Calu3 (cell line): ENCODE results near the gene NTM. TPM values are rescaled to one million over a fixed set of nuclear protein-coding genes. Genes with fewer than 3 reads are reported as not detected.

Experiments
- BruUV-seq: library from RNA; stranded (reverse); fragments of 400-500 nt; replicated peaks from 2 replicates; lab custom pipeline; 2021; lab: Mats Ljungman, UMichigan
- CTCF ChIA-PET: fragments of 300-600 bp; sonication (Branson Sonifier 250); formaldehyde crosslinking; loops from one replicate; lab custom pipeline; 2022; ENCODE audit warnings: antibody characterized with exemption; lab: Charles Lee
- DNase-seq: peaks from one replicate; pipeline ENCODE4 v3.0.0; 2022
- H3K27ac Mint-ChIP-seq: one replicate; pipeline ENCODE4 v1.8.0; 2022; ENCODE audit warnings: mixed read lengths; ENCODE audit not compliant: unreplicated experiment
- H3K27me3 Mint-ChIP-seq: one replicate; pipeline ENCODE4 v1.8.0; 2022; ENCODE audit warnings: mixed read lengths; ENCODE audit not compliant: unreplicated experiment
- H3K36me3 Mint-ChIP-seq: one replicate; pipeline ENCODE4 v1.8.0; 2022; ENCODE audit warnings: mild to moderate bottlenecking, moderate library complexity, mixed read lengths; ENCODE audit not compliant: insufficient read depth, unreplicated experiment
- H3K4me1 Mint-ChIP-seq: one replicate; pipeline ENCODE4 v1.8.0; 2022; ENCODE audit warnings: mild to moderate bottlenecking, low read depth, mixed read lengths; ENCODE audit not compliant: unreplicated experiment
- H3K4me3 Mint-ChIP-seq: one replicate; pipeline ENCODE4 v1.8.0; 2022; ENCODE audit warnings: mild to moderate bottlenecking, low read depth, moderate library complexity, mixed read lengths; ENCODE audit not compliant: unreplicated experiment
- H3K9me3 Mint-ChIP-seq: one replicate; pipeline ENCODE4 v1.8.0; 2022; ENCODE audit warnings: low read depth, mixed read lengths; ENCODE audit not compliant: unreplicated experiment
- intact Hi-C: fragments of 100-400 bp; cut with micrococcal nuclease; formaldehyde crosslinking; loops from one replicate; pipeline ENCODE4 v1.10.0; 2022; ENCODE audit not compliant: unreplicated experiment
- total RNA-seq: library from RNA; stranded (reverse); gene quantifications from 2 replicates; pipeline ENCODE4 v1.2.3, GENCODE V29; 2022
- TF ChIP-seq, protein P1 (sequence below): fragments of 200-600 bp; IDR thresholded peaks from one replicate; pipeline ENCODE4 v1.8.0; 2022; ENCODE audit warnings: antibody characterized with exemption; ENCODE audit not compliant: unreplicated experiment

The NTM gene
- total RNA-seq, 1 experiment from 2014 or later = not detected

GRCh38 chr11:132024587-132025295 lies 654.3 kb downstream of the NTM start:
- TF ChIP-seq, protein P1, sequence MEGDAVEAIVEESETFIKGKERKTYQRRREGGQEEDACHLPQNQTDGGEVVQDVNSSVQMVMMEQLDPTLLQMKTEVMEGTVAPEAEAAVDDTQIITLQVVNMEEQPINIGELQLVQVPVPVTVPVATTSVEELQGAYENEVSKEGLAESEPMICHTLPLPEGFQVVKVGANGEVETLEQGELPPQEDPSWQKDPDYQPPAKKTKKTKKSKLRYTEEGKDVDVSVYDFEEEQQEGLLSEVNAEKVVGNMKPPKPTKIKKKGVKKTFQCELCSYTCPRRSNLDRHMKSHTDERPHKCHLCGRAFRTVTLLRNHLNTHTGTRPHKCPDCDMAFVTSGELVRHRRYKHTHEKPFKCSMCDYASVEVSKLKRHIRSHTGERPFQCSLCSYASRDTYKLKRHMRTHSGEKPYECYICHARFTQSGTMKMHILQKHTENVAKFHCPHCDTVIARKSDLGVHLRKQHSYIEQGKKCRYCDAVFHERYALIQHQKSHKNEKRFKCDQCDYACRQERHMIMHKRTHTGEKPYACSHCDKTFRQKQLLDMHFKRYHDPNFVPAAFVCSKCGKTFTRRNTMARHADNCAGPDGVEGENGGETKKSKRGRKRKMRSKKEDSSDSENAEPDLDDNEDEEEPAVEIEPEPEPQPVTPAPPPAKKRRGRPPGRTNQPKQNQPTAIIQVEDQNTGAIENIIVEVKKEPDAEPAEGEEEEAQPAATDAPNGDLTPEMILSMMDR = no peak
- H3K27ac Mint-ChIP-seq = no peak overlapping the region
- peaks cover 2% of the 10 kb centered on the region for H3K9me3 Mint-ChIP-seq
- no peaks in the 10 kb centered on the region for H3K4me1 Mint-ChIP-seq
- CTCF ChIA-PET = no interaction called here
- H3K36me3 Mint-ChIP-seq = no peaks in the 10 kb centered on the region
- H3K27me3 Mint-ChIP-seq = no peaks in the 10 kb centered on the region
- intact Hi-C loops = no loop called here
- BruUV-seq = no TSS peak
- DNase-seq = no peak
- no peak overlapping the region for H3K4me3 Mint-ChIP-seq

DNA sequence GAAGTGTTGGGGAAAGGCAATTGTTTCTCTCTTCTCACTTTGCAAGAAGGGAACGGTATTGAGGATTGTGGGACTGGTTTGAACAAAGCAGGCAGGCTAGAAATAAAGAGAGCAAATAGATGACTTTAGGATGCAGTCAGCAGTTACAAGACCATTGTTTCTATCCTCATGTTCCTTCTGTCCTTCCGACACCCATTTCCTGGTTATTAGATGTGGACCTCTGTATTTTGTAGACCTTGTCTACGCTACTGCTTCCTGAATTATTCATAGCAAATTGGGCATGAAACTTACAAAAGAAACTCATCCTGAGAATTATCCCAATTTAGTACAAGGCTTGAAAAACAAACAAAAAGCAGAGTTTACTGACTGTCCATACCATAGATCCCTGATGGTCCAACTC lies 656.3 kb downstream of the NTM start:
- Mint-ChIP-seq H3K4me1 (no peaks in the 10 kb centered on the region), H3K36me3 (no peaks in the 10 kb centered on the region), H3K9me3 (no peaks in the 10 kb centered on the region), H3K4me3 (no peak overlapping the region), H3K27ac (no peak overlapping the region), H3K27me3 (no peaks in the 10 kb centered on the region)
- TF ChIP-seq, protein P1 = no peak
- no peak for DNase-seq
- intact Hi-C loops = no loop called here
- no TSS peak for BruUV-seq
- CTCF ChIA-PET = no interaction called here

GRCh38 chr11:132028380-132029240 lies 658.2 kb downstream of the NTM start:
- TF ChIP-seq, protein P1 = no peak
- no peaks in the 10 kb centered on the region for H3K27me3 Mint-ChIP-seq
- CTCF ChIA-PET = no interaction called here
- no peak overlapping the region for H3K27ac Mint-ChIP-seq
- H3K4me3 Mint-ChIP-seq = no peak overlapping the region
- H3K9me3 Mint-ChIP-seq = peaks cover 6% of the 10 kb centered on the region
- no peaks in the 10 kb centered on the region for H3K4me1 Mint-ChIP-seq
- intact Hi-C loops = no loop called here
- peak; percentile 1 for DNase-seq
- BruUV-seq = no TSS peak
- H3K36me3 Mint-ChIP-seq = no peaks in the 10 kb centered on the region

DNA sequence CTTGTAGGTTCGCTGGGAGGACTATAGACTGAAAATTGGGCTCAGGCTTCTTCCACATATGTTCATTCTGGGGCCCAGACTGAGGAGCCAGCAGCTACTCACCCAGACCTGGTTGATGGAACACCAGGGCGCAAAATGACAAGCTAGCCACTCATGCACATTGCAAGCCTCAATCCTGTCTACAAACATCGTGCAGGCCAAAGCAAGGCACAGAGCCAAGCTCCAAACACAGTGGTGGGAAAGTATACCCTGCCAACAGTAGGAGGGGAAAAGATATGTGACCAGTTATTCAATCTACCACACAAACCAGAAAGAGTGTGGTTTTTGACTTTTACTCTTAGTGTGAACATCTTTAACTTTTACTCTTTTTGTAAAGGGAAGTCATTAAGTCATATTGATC lies 660.5 kb downstream of the NTM start:
- H3K9me3 Mint-ChIP-seq = peaks cover 6% of the 10 kb centered on the region
- no peaks in the 10 kb centered on the region for H3K27me3 Mint-ChIP-seq
- CTCF ChIA-PET = no interaction called here
- intact Hi-C loops = no loop called here
- TF ChIP-seq, protein P1 = no peak
- no peaks in the 10 kb centered on the region for H3K36me3 Mint-ChIP-seq
- DNase-seq = no peak
- no peak overlapping the region for H3K27ac Mint-ChIP-seq
- H3K4me1 Mint-ChIP-seq = no peaks in the 10 kb centered on the region
- no peak overlapping the region for H3K4me3 Mint-ChIP-seq
- BruUV-seq = no TSS peak
